GM12874 (cell line): ENCODE results near the gene MOGAT2.

Experiments
- CTCF ChIP-seq: IDR thresholded peaks from 2 replicates; pipeline ENCODE4 v1.5.1; 2011; ENCODE audit warnings: low read depth, mild to moderate bottlenecking, control low read depth, low read length, moderate library complexity; ENCODE audit not compliant: insufficient read depth

The MOGAT2 gene

GRCh38 chr11:75780888-75781287, 63.2 kb downstream of the MOGAT2 start:
- no peak for TF ChIP-seq CTCF

- TF ChIP-seq CTCF: no peak
Measured at GRCh38 chr11:75781296-75781695, 63.7 kb downstream of the MOGAT2 start.

GRCh38 chr11:75781831-75782230, 64.2 kb downstream of the MOGAT2 start:
- TF ChIP-seq CTCF: no peak
